Pulmonary artery endothelial cell (primary cell): ENCODE measurements around the gene GRK5. TPM values are rescaled to one million over a fixed set of nuclear protein-coding genes. Genes with fewer than 3 reads are reported as not detected.

ENCODE experiments used
- DNase-seq: peaks from one replicate; pipeline ENCODE4 v3.0.0-alpha.2; 2011; ENCODE audit warnings: low read depth, low spot score
- total RNA-seq: library from RNA; depleted of rRNA; stranded (reverse); fragments of >200 nt; gene quantifications from 2 replicates; pipeline ENCODE4 v1.2.3, GENCODE V29; 2014

The GRK5 gene
- total RNA-seq, 1 donor from 2014 or later = 39.7 TPM

DNA sequence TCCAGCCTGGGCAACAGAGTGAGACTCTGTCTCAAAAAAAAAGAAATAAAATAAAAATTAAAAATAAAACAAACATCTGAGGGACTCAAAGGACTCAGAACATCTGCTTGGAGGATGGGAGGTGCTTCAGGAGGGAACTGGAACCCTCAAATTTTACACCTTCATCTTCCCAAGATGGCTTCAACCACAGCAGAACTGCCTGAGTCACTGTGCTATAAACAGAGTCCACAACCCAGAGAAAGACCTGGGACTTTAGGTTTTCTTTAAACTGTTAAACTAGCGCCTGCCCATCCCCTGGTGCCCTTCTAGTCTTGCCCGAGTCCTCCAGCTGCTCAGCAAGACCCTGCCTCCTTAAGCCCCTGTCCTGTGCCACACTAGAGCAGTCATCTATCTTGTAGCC is 294.3 kb downstream of the GRK5 start:
- no peak for DNase-seq

DNA sequence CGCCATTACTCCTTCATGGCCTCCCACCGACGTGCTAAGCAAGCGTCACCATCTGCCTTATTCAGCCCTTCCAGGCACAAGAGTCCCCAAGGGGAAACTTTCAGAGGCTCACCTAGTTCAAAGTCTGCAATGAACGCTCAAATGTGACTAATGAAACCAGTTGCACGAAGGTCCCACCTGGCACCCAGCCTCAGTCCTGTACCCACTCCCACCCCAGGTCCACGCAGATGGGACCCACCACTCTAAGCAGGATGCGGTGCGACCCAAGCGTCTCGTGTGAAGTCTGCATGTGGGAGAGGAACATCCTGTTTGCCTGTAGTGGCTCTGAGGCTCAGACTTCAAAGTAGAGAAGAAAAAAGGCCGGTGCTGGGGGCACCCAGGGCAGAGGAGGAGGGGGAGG is 294.8 kb downstream of the GRK5 start:
- no peak for DNase-seq

DNA sequence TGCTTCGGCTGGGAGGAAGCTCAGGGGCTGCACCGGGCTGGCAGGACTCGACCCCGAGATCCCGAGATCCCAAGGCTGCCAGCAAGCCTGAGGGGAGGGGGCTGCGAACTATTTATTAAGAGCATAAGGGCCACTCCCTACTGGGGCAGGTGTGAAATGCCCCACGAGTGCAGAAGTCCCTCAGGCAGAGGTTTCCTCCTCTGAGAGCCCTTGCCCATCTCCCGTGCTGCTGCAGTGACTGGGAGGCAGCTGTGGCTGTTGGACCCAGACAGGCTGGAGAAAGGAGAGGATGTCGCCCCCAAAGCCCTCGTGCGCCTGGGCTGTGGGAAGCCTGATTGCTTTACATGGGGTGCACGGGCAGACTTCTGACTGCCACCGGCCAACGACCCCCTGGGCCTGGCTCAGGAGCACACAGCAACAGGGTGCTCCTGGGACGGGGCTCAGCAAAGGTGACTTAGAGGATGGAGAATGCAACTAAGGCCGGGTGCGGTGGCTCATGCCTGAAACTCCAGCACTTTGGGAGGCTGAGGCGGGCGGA is 295.3 kb downstream of the GRK5 start:
- no peak for DNase-seq

DNA sequence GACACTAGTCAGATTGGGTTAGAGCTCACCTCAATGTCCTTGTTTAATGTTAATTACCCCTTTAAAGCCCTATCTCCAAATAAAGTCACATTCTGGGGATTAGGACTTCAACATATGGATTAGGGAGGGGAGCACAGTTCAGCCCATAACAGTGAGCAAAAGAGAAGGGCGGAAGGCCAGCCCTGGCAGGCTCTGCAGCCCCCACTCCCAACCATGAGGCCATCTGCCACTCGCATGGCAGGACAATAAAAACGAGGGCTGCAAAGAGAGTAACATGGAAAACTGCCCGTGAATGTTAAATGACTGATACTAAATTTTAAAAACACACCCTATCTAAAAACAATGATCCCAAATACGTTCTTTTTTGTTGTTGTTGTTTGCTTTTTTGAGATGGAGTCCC is 296.4 kb downstream of the GRK5 start:
- DNase-seq = no peak

DNA sequence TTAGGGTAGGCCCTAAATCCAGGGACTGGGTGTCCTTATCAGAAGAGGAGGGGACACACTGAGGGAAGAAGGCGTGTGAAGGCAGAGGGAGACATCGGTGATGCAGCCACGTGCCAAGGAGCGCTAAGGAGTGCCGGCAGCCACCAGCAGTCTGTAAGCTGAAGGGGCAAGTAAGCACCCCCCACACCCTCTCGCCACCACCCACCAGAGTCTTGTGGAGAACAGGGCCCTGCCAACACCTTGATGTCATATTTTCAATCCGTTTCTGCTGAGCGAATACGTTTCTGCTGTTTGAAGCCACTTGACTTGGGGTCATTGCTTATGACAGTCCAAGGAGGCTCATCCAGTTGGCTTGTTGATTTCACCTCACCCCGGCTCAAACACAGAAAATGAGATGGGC is 297.3 kb downstream of the GRK5 start:
- no peak for DNase-seq

DNA sequence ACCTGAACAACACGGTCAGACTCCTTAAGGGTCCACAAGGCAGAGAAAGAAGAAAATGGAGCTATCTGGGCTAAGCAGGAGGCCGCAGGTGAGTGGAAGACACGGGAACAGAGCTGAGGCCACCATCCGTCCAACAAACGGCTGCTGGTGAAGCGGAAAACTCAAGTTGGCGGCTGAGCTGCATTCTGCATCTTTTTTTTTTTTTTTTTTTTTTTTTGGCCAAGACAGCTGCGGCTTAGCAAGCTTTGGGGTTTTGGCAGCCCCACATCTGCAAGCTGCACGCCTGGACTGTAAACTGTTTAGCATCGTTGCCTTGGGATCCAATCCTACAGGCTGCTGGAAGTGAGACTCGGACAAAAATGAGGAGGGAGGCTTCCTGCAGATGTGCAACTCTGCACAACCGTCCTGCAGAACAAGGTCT is 297.8 kb downstream of the GRK5 start:
- no peak for DNase-seq

Other genes starting within 250 kb of the GRK5 start
- gene NANOS1, start 177.9 kb upstream of the GRK5 start, total RNA-seq = 0.11 and 0.13 TPM in 2 replicates
- 121 and 169 TPM in 2 replicates for gene EIF3A, start 126.8 kb upstream of the GRK5 start, total RNA-seq
- 45.9 and 56.3 TPM in 2 replicates for gene DENND10, start 103.5 kb upstream of the GRK5 start, total RNA-seq
- 16.7 and 19.0 TPM in 2 replicates for gene SFXN4, start 41.9 kb upstream of the GRK5 start, total RNA-seq
- gene PRDX3, start 28.8 kb upstream of the GRK5 start, total RNA-seq = 237 and 272 TPM in 2 replicates